ENCODE data around the gene MORN1.

DNA sequence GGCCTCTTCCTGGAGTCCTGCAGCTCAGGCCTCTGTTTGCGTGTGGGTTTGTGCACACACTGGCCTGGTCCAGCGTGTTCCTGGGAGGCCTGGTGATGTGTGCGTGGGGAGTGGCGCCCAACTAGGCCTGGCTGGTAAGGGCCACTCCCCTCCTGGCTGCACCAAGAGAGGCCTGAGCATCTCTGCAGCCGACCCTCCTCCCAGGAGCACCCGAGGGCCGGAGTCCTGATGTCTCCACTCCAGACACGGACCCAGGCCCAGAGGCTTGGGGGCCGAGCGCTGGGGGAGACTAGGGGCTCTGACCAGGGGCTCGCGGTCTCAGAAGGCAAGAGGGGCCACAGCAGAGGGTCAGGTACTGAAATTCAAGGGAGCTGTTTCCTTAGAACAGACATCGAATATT lies 33.3 kb downstream of the MORN1 start:
- TF ChIP-seq EZH2 (IDR thresholded peaks at IDR 0.05; ENCODE audit: borderline replicate concordance), result no peak
- TF ChIP-seq, protein P1, sequence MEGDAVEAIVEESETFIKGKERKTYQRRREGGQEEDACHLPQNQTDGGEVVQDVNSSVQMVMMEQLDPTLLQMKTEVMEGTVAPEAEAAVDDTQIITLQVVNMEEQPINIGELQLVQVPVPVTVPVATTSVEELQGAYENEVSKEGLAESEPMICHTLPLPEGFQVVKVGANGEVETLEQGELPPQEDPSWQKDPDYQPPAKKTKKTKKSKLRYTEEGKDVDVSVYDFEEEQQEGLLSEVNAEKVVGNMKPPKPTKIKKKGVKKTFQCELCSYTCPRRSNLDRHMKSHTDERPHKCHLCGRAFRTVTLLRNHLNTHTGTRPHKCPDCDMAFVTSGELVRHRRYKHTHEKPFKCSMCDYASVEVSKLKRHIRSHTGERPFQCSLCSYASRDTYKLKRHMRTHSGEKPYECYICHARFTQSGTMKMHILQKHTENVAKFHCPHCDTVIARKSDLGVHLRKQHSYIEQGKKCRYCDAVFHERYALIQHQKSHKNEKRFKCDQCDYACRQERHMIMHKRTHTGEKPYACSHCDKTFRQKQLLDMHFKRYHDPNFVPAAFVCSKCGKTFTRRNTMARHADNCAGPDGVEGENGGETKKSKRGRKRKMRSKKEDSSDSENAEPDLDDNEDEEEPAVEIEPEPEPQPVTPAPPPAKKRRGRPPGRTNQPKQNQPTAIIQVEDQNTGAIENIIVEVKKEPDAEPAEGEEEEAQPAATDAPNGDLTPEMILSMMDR (IDR thresholded peaks at IDR 0.05; ENCODE audit: poor library complexity), result no peak

Measured in hepatocyte (in vitro differentiated cells).